Ishikawa (cell line): ENCODE measurements around the gene RASGRP1.

Experiments used
- CEBPB ChIP-seq: IDR thresholded peaks from 2 replicates; pipeline ENCODE4 v1.6.1; 2012
- CREB1 ChIP-seq: IDR thresholded peaks from 2 replicates; pipeline ENCODE4 v1.6.1; 2012; ENCODE audit warnings: low read depth
- EGR1 ChIP-seq: IDR thresholded peaks from 2 replicates; pipeline ENCODE4 v1.6.1; 2012
- EP300 ChIP-seq: IDR thresholded peaks from 2 replicates; pipeline ENCODE4 v1.6.1; 2012; ENCODE audit warnings: borderline replicate concordance
- RAD21 ChIP-seq: IDR thresholded peaks from 2 replicates; pipeline ENCODE4 v1.6.1; 2012; ENCODE audit warnings: low read depth
- YY1 ChIP-seq: IDR thresholded peaks from 2 replicates; pipeline ENCODE4 v1.6.1; 2012; ENCODE audit warnings: low read depth
- TF ChIP-seq, protein P1 (sequence below): IDR thresholded peaks from 2 replicates; pipeline ENCODE4 v1.6.1; 2012; ENCODE audit warnings: low read depth, mild to moderate bottlenecking
- TF ChIP-seq, protein P2 (sequence below): IDR thresholded peaks from 2 replicates; pipeline ENCODE4 v1.6.1; 2012
- TF ChIP-seq, protein P3 (sequence below): IDR thresholded peaks from 2 replicates; pipeline ENCODE4 v1.6.1; 2012

DNA sequence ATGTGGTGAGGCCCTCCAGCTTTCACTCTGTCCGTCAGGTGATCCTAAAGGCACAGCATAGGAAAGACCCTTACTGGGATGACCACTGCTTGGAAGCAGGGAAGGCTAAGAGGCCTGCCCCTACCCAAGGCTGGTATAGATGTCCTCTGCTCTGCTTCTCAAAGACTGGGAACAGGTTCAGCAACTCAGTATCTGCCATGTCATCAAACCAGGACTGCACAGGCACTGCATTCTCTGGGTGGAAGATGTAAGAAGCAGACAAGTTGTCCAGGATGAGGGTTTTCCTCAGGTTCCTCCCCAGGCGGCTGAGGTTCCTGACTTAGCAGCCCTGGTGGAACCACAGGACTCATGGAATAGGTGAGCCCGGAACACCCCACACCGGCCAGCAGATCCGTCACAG, 106.0 kb downstream of the RASGRP1 start:
- no peak for TF ChIP-seq EP300
- TF ChIP-seq RAD21 = no peak
- TF ChIP-seq CREB1 = no peak
- TF ChIP-seq, protein P1, sequence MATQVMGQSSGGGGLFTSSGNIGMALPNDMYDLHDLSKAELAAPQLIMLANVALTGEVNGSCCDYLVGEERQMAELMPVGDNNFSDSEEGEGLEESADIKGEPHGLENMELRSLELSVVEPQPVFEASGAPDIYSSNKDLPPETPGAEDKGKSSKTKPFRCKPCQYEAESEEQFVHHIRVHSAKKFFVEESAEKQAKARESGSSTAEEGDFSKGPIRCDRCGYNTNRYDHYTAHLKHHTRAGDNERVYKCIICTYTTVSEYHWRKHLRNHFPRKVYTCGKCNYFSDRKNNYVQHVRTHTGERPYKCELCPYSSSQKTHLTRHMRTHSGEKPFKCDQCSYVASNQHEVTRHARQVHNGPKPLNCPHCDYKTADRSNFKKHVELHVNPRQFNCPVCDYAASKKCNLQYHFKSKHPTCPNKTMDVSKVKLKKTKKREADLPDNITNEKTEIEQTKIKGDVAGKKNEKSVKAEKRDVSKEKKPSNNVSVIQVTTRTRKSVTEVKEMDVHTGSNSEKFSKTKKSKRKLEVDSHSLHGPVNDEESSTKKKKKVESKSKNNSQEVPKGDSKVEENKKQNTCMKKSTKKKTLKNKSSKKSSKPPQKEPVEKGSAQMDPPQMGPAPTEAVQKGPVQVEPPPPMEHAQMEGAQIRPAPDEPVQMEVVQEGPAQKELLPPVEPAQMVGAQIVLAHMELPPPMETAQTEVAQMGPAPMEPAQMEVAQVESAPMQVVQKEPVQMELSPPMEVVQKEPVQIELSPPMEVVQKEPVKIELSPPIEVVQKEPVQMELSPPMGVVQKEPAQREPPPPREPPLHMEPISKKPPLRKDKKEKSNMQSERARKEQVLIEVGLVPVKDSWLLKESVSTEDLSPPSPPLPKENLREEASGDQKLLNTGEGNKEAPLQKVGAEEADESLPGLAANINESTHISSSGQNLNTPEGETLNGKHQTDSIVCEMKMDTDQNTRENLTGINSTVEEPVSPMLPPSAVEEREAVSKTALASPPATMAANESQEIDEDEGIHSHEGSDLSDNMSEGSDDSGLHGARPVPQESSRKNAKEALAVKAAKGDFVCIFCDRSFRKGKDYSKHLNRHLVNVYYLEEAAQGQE = no peak
- TF ChIP-seq, protein P2, sequence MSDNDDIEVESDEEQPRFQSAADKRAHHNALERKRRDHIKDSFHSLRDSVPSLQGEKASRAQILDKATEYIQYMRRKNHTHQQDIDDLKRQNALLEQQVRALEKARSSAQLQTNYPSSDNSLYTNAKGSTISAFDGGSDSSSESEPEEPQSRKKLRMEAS = no peak
- no peak for TF ChIP-seq YY1
- no peak for TF ChIP-seq EGR1
- TF ChIP-seq CEBPB = no peak
- TF ChIP-seq, protein P3, sequence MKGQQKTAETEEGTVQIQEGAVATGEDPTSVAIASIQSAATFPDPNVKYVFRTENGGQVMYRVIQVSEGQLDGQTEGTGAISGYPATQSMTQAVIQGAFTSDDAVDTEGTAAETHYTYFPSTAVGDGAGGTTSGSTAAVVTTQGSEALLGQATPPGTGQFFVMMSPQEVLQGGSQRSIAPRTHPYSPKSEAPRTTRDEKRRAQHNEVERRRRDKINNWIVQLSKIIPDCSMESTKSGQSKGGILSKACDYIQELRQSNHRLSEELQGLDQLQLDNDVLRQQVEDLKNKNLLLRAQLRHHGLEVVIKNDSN = no peak
